NCI-H2196 treated with DMSO at 0.1 percent for 48 hours (cell line): ENCODE results near the gene AFF2.

Experiments
- DNase-seq: peaks from one replicate; lab custom pipeline; 2025; ENCODE audit not compliant: unreplicated experiment; lab: John Stamatoyannopoulos, UW

The AFF2 gene

GRCh38 chrX:148535639-148536038, 35.2 kb downstream of the AFF2 start:
- no peak for DNase-seq

- DNase-seq: no peak
These were observed 36.5 kb downstream of the AFF2 start for GRCh38 chrX:148536961-148537360.

DNA sequence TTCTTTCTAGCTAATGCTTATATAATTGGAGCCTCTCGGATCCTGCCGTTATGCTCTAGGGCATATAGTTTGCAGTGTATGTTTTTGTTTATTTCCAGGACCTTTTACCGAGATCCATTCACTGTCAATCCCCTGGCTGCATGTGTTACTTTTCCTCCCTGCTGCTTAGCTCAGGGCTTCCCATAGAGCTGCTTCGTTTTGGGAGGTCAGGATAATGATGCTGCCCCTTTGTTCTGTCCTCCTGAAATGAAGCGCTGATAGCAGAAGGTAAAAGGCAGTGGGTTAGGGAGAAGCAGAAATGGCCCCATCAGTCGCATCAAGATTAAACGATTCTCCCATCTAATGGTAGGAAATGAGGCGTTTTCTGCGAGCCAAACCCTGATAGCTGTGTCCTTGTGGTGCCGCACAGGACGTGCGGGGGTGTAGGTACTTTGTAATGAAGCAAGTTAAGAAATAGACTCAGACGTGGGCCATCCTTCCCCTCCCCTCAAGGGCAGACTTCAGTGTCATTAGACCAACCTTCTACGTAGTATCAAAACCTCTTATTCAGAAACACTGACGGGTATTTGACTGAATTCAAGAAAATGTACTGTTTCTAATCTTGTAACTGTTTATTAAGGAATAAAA, 37.3 kb downstream of the AFF2 start:
- no peak for DNase-seq

DNA sequence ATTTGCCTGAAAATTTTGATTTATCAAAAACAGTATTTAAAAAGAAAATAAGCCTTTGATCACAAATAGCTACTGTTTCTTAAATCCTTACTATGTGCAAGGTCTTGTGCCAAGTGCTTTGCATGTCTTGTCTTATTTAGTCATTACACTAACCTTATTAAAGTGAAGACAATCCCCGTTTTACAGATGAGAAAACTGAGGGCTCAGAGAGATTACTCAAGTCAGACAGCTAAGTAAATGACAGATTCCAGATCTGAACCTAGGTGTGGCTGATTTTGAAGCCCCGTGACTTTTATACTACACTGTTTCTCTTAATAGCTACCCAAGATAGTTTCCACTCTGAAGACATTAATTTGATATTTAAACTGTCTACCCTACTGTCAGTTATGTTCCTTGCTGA, 38.2 kb downstream of the AFF2 start:
- no peak for DNase-seq

DNA sequence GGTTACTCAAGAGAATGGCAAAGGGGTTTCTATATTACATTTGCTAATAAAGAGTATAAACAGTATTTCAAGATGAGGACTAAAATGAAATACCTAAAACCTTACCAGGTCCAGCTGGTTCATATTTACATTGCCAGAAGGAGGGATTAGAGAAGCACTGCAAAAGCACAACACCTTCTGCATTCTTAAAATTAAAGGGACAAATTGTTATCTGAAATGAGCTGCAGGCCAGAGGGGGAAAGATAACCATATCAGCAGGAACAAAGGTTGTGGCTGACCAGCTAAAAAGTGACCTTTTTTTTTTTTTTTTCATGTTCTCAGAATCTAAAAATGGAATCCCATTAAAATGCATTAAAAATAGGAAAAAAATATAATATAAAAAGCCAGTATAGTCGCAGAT, 39.7 kb downstream of the AFF2 start:
- DNase-seq: no peak

DNA sequence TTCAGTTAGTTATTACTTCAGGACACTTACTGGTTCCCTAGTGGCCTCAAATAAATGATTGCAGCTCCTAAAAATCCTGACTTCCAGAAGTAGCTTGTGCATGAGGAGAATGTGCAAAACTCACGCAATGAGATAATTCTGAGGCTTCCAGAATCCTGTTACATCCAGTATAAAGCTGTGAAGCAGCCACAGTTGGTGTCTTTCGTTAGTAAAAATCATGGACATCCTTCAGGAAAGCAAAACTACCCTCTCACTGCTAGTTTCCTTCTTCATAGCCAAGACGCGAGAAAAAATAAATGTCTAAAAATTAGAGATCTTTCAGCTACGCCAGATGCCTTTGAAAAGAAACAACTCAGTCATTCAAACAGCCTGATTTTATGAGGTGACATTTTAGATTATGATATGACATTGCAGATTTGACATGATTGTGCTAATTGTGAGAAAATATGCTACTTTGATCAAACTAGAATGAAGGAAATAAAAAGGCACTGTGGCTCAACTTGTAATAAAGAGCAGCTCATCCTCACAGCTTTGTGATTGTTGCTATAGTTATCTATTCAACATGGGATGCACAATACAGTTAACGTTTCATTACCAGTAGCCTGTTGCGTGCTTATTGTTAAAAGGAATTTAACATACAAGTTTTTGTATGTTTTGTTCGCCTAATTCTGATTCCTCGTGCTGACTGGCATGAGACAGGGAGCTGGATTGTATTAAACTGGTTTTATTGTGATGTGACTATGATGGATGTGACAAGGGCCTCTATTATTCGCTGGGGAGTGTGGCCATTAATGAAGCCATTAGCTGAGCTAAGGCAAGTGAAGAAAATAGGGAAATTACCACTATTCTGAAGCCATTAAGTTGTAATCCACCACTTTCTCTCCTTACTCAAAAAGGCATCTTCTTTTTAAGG, 40.5 kb downstream of the AFF2 start:
- no peak for DNase-seq

DNA sequence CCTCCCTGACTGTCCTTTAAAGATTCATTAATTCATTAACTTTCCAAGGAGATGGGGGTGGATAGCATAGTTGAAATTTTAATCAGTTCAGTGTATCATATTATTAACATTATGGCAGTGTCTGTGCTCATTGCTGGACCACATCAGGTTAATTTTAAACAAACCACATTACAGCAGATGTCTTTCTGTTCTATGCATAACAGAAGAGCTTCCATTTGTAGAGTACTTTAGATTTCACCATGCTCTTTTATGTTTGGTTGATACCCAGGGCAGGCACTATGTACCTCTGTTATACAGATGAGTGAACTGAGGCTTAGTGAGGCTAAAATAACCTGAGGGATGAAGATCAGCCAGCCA, 41.1 kb downstream of the AFF2 start:
- DNase-seq: no peak

DNA sequence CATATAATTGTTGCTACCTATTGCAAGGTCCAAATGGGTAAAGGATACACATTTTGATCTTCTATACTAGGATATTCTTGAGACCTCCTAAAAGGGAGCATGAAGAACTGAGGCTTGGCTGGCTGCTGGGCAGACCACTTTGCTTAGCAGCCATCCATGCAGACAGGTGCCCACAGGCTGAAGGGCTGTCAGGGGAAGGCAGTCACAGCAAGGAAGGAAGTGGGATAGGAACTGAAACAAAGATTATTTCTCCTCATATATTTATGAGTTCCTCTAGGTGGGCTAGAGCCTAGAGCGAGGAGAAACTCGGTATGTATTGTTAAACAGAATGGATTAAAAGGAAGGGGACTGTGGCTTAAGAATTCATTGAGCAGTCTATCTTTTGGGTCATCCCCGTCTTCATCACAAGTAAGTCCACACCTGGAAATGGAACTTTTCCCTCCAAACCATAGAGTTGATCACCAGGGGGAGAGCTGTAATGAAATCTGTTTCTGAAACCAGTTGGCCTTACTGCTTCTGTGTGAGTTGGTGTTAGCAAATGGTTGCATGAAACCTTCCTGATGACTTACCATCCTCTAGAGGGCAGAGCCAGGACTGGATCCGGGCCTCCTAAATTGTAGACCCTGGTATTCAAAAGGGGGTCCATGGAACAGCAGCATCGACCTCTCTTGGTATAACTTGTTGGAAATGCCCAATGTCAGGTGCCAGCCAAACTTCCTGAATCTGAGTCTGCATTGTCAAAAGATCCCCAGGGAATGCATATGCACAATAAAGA, 42.3 kb downstream of the AFF2 start:
- DNase-seq: no peak

GRCh38 chrX:148552775-148553174, 52.4 kb downstream of the AFF2 start:
- no peak for DNase-seq

DNA sequence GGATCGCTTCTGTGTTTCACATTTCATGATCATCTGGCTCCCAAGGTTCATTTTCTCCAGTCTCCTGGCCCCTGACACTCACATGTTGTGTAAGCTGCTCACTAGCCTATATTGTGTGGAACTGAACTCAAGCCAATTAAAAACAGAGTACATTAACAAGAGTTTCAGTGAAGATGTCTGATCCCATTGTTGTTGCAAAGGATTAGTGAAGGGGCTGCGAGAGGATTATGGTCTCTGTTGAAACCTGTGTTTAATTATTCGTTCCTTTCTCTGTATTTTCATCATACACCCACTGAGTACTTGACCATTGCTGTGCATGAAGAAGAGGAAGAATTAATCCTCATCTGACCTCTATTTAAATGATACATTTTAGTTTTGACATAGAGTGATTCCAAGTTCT, 54.7 kb downstream of the AFF2 start:
- no peak for DNase-seq

DNA sequence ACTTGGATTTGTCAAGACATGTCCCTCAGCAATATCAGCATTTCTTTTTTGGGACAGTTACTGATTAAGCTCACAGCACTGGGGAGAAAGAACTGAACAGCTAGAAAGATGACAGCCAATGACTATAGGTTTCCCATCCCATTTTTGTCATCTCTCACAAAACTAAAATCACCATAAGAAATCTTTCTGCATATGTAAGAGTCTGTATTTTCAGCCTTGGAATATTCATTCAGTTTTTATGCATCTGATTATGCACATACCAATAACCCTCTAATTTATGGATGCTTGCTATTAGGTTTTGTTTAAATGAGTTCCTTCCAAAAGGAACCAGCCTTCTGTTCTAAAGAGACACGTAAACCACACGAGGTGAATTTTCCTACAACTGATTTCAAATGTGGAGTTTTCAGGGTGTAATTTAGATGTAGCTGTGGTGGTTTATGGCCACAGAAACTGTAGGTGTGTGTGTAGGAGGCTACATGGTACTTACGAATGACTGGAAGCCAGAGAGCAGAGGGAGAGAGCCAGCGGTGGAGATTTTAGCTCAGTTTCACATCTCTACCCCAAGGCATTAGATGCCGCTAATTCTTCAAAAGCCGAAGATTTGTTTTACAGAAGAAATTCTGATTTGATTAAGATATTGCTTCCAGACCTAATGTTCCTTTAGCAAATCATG, 55.3 kb downstream of the AFF2 start:
- DNase-seq: no peak

DNA sequence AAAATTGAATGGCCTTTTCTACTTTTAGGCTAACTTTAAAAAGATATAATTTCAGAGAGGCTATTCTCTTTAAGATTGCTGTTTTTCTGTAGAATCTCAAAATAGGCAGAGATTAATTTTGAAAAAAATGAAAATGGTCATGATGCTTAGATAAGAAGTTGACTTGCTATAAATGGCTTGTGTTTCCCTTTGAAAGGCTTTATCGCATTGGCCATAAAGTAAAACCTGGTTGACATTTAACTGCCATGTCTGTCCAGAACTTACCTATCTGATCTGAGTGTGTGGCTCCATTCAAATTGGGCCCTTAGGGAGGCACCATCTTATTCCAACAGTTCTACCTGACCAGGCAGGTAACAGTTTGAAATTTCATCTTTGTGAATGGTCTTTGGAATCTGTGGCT, 56.1 kb downstream of the AFF2 start:
- DNase-seq: no peak

DNA sequence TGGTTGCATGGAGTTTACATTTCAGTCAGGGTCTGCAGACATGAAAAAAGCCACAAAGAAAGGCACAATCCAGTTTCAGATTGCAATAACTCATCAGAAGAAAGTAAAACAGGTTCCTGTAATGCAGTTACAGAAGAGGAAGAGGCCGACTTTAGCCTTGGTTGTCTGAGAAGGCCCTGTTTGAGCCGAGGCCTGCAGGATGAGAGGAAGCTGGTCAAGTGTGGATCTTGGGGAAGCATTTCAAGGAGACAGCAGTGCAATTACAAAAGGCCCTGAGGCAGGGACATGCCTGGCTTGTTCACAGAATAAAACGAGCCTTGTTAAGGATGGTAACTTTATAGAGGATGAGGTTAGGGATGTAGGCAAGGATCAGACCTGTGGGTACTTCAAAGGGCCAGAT, 62.4 kb downstream of the AFF2 start:
- no peak for DNase-seq

- DNase-seq: no peak
These were observed 66.8 kb downstream of the AFF2 start for GRCh38 chrX:148567229-148567628.

DNA sequence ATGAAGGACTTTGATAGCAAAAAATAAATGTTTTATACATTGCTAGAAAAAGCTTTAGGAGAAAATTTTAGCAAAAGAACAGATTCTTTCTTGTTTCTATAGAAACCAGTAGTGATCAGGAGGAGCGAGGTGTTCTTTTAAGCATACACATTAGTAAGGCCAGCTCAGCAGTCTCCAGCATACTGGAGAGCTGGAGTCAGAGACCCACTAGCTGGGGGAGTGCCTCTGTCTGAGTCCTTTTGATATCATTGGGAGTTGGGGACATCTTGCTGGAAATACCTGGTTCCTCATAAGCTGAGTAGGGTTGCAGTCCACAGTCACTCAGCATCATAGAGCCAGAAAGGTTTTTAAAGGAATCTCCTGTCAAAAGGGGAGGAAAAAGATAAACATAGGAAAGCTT, 67.4 kb downstream of the AFF2 start:
- no peak for DNase-seq

DNA sequence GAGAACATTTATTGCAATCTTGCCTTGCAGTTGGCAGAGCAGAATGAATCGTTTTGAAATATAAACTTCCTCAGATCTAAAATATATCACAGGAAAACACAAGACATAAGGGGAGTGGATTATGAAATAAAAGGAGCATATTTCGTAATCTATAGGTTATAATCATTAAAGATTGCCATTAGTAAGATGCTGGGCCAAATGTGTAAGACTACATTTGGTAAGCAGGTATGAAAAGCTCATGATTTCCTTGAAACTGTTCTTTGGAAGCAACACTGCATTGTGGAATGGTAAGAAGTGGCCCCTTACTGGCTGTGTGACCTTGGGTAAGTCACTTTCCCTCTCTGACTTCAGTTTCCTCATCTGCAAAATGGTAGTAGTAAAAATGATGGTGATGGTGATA, 68.3 kb downstream of the AFF2 start:
- no peak for DNase-seq

DNA sequence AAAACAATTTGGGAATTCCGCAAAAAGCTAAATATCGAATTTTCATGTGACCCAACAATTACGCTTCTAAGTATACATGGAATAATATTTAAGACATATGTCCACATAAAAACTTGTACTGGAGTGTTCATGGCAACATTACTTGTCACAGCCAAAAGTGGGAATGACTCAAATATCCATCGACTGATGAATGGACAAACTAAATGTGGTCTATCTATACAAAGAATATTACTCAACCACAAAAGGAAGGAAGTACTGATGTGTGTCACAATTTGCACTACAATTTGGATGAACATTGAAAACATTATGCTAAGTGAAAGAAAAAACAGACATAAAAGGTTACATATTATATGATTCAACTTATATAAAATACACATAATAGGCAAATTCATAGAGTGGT, 71.9 kb downstream of the AFF2 start:
- DNase-seq: no peak

GRCh38 chrX:148573119-148573518, 72.7 kb downstream of the AFF2 start:
- DNase-seq: no peak

DNA sequence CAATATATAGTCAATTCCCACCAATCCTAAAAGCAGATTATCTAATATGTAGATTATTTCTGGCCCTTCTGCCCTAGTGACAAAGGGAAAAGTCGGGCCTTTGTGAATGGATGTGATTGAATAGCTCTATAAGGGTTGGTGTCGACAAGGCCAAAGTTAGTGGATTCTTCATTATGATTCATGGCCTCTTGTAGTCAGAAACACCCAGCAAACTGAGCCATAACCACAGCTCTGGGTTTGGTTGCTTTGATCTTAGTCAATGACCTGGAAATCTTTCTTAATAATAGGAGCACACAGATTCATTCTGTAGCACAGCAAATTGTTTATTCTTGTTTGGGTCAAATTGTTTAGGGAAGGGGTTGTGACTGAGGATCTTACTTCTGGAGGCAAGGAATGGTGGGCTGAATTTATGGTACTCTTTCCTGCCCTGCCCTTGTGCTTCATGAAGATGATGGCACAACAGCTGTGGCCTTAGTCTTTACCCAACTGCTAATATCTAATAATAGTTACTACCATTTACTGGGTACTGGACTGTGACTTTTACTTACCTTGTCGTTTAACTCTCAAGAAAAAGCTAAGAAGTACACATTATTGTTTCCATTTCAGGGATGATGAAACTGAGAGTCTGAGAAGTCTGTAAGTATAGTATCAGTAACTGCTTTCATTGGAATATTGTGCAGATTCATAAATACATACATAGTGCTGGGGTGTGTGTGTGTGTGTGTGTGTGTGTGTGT, 74.0 kb downstream of the AFF2 start:
- no peak for DNase-seq

DNA sequence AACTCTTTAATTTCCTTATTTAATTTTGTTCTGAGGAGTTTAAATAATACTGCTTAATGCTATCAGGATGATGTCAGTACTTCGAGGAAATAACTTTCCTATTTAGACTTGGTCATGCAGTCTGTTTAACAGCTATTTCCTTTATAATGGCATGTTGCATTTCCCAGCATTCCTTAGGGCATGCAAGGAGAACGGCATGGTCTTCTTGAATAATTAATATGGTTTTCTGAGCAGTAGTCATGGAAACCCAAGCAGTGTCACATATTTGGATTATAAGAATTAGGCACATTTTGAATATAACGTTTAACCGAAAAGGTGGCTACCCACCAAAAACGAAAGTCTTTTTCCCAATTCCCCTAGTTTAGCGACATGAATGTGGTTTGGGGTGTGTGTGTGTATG, 76.0 kb downstream of the AFF2 start:
- DNase-seq: no peak

- no peak for DNase-seq
These were observed 77.3 kb downstream of the AFF2 start for GRCh38 chrX:148577741-148578140.
